HepG2 (cell line): ENCODE results near the gene RALB. TPM values are rescaled to one million over a fixed set of nuclear protein-coding genes. Genes with fewer than 3 reads are reported as not detected.
A peak's percentile ranks its signal among the peaks of the same experiment; 100 is the strongest.

Experiments used
- BHLHE40 ChIP-seq: IDR thresholded peaks from 2 replicates; pipeline ENCODE4 v1.6.1; 2011; ENCODE audit warnings: low read length, improper control_type of control experiment
- HDAC1 ChIP-seq: sonication (generic); formaldehyde crosslinking; IDR thresholded peaks from 2 replicates; pipeline ENCODE4 v1.5.1; 2020; ENCODE audit warnings: mild to moderate bottlenecking, missing genetic modification reagents
- HMGXB4 ChIP-seq, 2 experiments: sonication (generic) in 1 of 2; formaldehyde crosslinking in 1 of 2; IDR thresholded peaks; 2 replicates each; pipeline versions ENCODE4 v1.4.0 to v1.6.1; 2018 to 2020; ENCODE audit warnings: missing genetic modification reagents in 2 of 2, borderline replicate concordance in 1 of 2, low read depth in 1 of 2, mild to moderate bottlenecking in 1 of 2, missing biosample characterization in 1 of 2
- KDM2A ChIP-seq: sonication (generic); formaldehyde crosslinking; IDR thresholded peaks from 2 replicates; pipeline ENCODE4 v1.4.0; 2020; ENCODE audit warnings: low read depth, missing genetic modification reagents, borderline replicate concordance
- KLF13 ChIP-seq: sonication (generic); formaldehyde crosslinking; IDR thresholded peaks from 2 replicates; pipeline ENCODE4 v1.4.0; 2020; ENCODE audit warnings: mild to moderate bottlenecking, missing genetic modification reagents
- MED8 ChIP-seq: sonication (generic); formaldehyde crosslinking; IDR thresholded peaks from 2 replicates; pipeline ENCODE4 v1.8.1; 2023; ENCODE audit warnings: mild to moderate bottlenecking, missing genetic modification reagents; ENCODE audit not compliant: insufficient replicate concordance
- PHF21A ChIP-seq: sonication (generic); formaldehyde crosslinking; IDR thresholded peaks from 2 replicates; pipeline ENCODE4 v1.5.0; 2020; ENCODE audit warnings: mild to moderate bottlenecking, missing genetic modification reagents
- RBM39 ChIP-seq: fragments of 200-400 bp; formaldehyde crosslinking; IDR thresholded peaks from one replicate; pipeline ENCODE4 v1.6.1; 2018; ENCODE audit warnings: antibody characterized with exemption, mild to moderate bottlenecking, low read depth, low read length; ENCODE audit not compliant: poor library complexity, severe bottlenecking
- SAP130 ChIP-seq: IDR thresholded peaks from 2 replicates; pipeline ENCODE4 v1.6.1; 2016; ENCODE audit warnings: low read depth
- SOX13 ChIP-seq, 3 experiments: fragments of 450-650 bp in 1 of 3; sonication (generic) in 1 of 3; formaldehyde crosslinking in 1 of 3; IDR thresholded peaks in 2 of 3; conservative IDR thresholded peaks in 1 of 3; 2 replicates each; pipeline versions ENCODE4 v1.5.0 to v1.6.1; 2016 to 2020; ENCODE audit warnings: antibody characterized with exemption in 1 of 3, mild to moderate bottlenecking in 1 of 3, missing compliant biosample characterization in 1 of 3, missing genetic modification reagents in 1 of 3, moderate library complexity in 1 of 3
- STAG1 ChIP-seq: sonication (generic); formaldehyde crosslinking; IDR thresholded peaks from 2 replicates; pipeline ENCODE4 v1.4.0; 2020; ENCODE audit warnings: missing genetic modification reagents
- XRCC5 ChIP-seq: fragments of 200-400 bp; formaldehyde crosslinking; optimal IDR thresholded peaks from 2 replicates; pipeline ENCODE3; 2017; ENCODE audit warnings: mild to moderate bottlenecking, low read length
- ZFX ChIP-seq: sonication (generic); formaldehyde crosslinking; IDR thresholded peaks from 2 replicates; pipeline ENCODE4 v1.4.0; 2020; ENCODE audit warnings: mild to moderate bottlenecking, low read depth, missing genetic modification reagents, moderate library complexity
- ZMYM2 ChIP-seq: sonication (generic); formaldehyde crosslinking; IDR thresholded peaks from 2 replicates; pipeline ENCODE4 v1.8.0; 2022; ENCODE audit warnings: mild to moderate bottlenecking, missing genetic modification reagents
- ZNF136 ChIP-seq: sonication (generic); formaldehyde crosslinking; IDR thresholded peaks from 2 replicates; pipeline ENCODE4 v1.8.1; 2022; ENCODE audit warnings: low read depth, mild to moderate bottlenecking, moderate library complexity, missing genetic modification reagents
- ZNF224 ChIP-seq: sonication (generic); formaldehyde crosslinking; IDR thresholded peaks from 2 replicates; pipeline ENCODE4 v1.5.0; 2020; ENCODE audit warnings: mild to moderate bottlenecking, missing genetic modification reagents
- ZNF275 ChIP-seq: sonication (generic); formaldehyde crosslinking; IDR thresholded peaks from 2 replicates; pipeline ENCODE4 v1.8.0; 2022; ENCODE audit warnings: missing genetic modification reagents, mild to moderate bottlenecking, inconsistent platforms, borderline replicate concordance
- ZNF605 ChIP-seq: sonication (generic); formaldehyde crosslinking; IDR thresholded peaks from 2 replicates; pipeline ENCODE4 v1.8.0; 2022; ENCODE audit warnings: mild to moderate bottlenecking, missing genetic modification reagents
- ZNF616 ChIP-seq: sonication (generic); formaldehyde crosslinking; IDR thresholded peaks from 2 replicates; pipeline ENCODE4 v1.5.0; 2020; ENCODE audit warnings: low read depth, mild to moderate bottlenecking, missing genetic modification reagents
- ZNF687 ChIP-seq: sonication (generic); formaldehyde crosslinking; IDR thresholded peaks from 2 replicates; pipeline ENCODE4 v1.5.1; 2020; ENCODE audit warnings: mild to moderate bottlenecking, missing genetic modification reagents, moderate library complexity
- ZNF703 ChIP-seq: sonication (generic); formaldehyde crosslinking; IDR thresholded peaks from 2 replicates; pipeline ENCODE4 v1.5.1; 2020; ENCODE audit warnings: missing genetic modification reagents, mild to moderate bottlenecking, moderate library complexity, borderline replicate concordance
- ZNF724P ChIP-seq: sonication (generic); formaldehyde crosslinking; IDR thresholded peaks from 2 replicates; pipeline ENCODE4 v1.8.0; 2022; ENCODE audit warnings: missing genetic modification reagents, borderline replicate concordance
- ZNF788 ChIP-seq: sonication (generic); formaldehyde crosslinking; IDR thresholded peaks from 2 replicates; pipeline ENCODE4 v1.5.0; 2020; ENCODE audit warnings: mild to moderate bottlenecking, missing genetic modification reagents, borderline replicate concordance
- polyA plus RNA-seq, 8 experiments: library from polyadenylated mRNA; depleted of rRNA in 3 of 8; stranded (reverse) in 7 of 8; unstranded in 1 of 8; fragments of >200 nt; fragmentation: Illumina TruSeq in 4 of 8; extraction: Trizol in 4 of 8; gene quantifications; 2 replicates each; pipeline versions ENCODE4 v1.2.1 to v1.2.3, GENCODE V29; 2011 to 2016; ENCODE audit warnings: low read depth in 4 of 8, missing spikeins in 1 of 8, mixed read lengths in 1 of 8; ENCODE audit not compliant: insufficient read depth in 1 of 8
- total RNA-seq, 5 experiments: library from RNA; depleted of rRNA; stranded (reverse); fragments of >200 nt; fragmentation: Illumina TruSeq; extraction: Trizol; gene quantifications; 2 replicates each; pipeline ENCODE4 v1.2.3, GENCODE V29; 2016; ENCODE audit warnings: low read depth in 1 of 5

The RALB gene
- total and polyA plus RNA-seq, 2 of the 13 experiments (the other 11 are each of a cell fraction or from before 2014, with no cell fraction given): 37.8 to 43.2 TPM

GRCh38 chr2:120204022-120204405, 48.6 kb upstream of the RALB start (continued):
- TF ChIP-seq ZNF788 (CRISPR knock-in tag) (no peak), PHF21A (CRISPR knock-in tag) (0 out of 2 replicates have a peak, but pooled peaks have one; percentile 25), ZNF703 (CRISPR knock-in tag) (no peak), ZNF724P (CRISPR knock-in tag) (no peak), ZNF275 (CRISPR knock-in tag) (no peak), HMGXB4 (CRISPR knock-in tag; IDR thresholded peaks at IDR 0.05; ENCODE audit: borderline replicate concordance in 1 of 2, low read depth in 1 of 2) (peak; percentile 51 to 56; a peak in 2 of 4 replicates), KDM2A (CRISPR knock-in tag) (0 out of 2 replicates have a peak, but pooled peaks have one; percentile 43), RBM39 (peak; percentile 33), MED8 (no peak), ZNF224 (CRISPR knock-in tag) (no peak), BHLHE40 (peak; percentile 19; the same call in 1 of the 2 replicates), ZNF687 (peak; percentile 76), ZNF605 (CRISPR knock-in tag) (0 out of 2 replicates have a peak, but pooled peaks have one; percentile 34), STAG1 (peak; percentile 63), HDAC1 (CRISPR knock-in tag) (no peak), ZFX (peak; percentile 36; the same call in 1 of the 2 replicates), ZNF616 (CRISPR knock-in tag) (no peak), KLF13 (CRISPR knock-in tag) (0 out of 2 replicates have a peak, but pooled peaks have one; percentile 60), ZMYM2 (CRISPR knock-in tag) (no peak), SAP130 (CRISPR knock-in tag) (peak; percentile 27; the same call in 1 of the 2 replicates), SOX13 (IDR thresholded peaks at IDR 0.05) (0 out of 2 replicates have a peak, but pooled peaks have one; percentile 16), SOX13 (CRISPR knock-in tag; conservative IDR thresholded peaks at IDR 0.05 in 1 of 2, IDR thresholded peaks at IDR 0.05 in 1 of 2) (no peak), XRCC5 (peak; percentile 73), ZNF136 (CRISPR knock-in tag) (no peak)
